Activated CD8-positive, alpha-beta memory T cell treated with anti-CD3 and anti-CD28 coated beads, Interleukin-2, amount 50 U/mL, for 24 hours (primary cell): Measurements from ENCODE around the gene PDIA4.
"Not testable (repeated sequence)": the region's sequence is repeated elsewhere in the genome, so short reads cannot be mapped to it uniquely, and the experiment has no call there.

Experiments used
- DNase-seq: peaks from one replicate; pipeline ENCODE4 v3.0.0-alpha.2; 2020; ENCODE audit errors: extremely low read depth

Gene PDIA4, protein sequence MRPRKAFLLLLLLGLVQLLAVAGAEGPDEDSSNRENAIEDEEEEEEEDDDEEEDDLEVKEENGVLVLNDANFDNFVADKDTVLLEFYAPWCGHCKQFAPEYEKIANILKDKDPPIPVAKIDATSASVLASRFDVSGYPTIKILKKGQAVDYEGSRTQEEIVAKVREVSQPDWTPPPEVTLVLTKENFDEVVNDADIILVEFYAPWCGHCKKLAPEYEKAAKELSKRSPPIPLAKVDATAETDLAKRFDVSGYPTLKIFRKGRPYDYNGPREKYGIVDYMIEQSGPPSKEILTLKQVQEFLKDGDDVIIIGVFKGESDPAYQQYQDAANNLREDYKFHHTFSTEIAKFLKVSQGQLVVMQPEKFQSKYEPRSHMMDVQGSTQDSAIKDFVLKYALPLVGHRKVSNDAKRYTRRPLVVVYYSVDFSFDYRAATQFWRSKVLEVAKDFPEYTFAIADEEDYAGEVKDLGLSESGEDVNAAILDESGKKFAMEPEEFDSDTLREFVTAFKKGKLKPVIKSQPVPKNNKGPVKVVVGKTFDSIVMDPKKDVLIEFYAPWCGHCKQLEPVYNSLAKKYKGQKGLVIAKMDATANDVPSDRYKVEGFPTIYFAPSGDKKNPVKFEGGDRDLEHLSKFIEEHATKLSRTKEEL

DNA sequence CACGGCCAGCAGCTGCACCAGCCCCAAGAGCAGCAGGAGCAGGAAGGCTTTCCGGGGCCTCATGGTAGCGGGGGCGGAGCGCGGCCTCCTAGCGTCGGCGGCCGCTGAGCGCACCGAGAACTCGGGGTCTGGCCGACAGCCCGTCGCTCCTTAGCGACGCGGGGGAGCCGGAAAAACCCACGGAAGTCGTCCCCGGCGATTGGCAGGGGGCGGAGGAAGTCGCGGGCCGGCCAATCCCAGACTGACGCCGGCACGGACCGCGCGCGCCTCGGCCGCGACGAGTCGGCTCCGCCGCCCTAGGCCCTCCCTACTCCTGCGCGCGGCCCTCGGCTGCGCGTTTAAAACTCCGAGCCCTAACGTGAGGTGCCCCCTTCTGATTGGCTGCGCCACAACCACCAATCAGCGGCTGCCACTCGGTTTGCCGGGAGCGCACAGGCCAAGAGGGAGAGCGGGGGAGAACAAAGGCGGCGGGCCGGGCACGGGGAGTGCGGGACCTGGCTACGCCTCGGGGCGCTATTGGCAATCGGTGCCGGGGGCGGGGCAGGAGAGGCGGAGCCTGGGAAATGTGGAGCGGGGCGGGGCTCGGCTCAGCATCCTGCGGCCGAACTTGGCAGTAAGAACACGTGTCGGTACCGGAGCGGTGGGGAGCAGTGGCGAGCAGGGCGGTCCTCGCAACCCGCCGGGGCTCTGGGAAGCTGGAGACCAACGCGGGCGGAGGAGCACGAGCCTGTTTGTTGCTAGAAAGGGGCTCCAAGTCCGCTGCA lies at the start of gene PDIA4:
Gene PDIA4, minus strand, starts transcription at position 160 of the 764 bp plus-strand sequence. Its CDS starts 97 bp downstream, at position 63.
- peak; percentile 99 for DNase-seq

DNA sequence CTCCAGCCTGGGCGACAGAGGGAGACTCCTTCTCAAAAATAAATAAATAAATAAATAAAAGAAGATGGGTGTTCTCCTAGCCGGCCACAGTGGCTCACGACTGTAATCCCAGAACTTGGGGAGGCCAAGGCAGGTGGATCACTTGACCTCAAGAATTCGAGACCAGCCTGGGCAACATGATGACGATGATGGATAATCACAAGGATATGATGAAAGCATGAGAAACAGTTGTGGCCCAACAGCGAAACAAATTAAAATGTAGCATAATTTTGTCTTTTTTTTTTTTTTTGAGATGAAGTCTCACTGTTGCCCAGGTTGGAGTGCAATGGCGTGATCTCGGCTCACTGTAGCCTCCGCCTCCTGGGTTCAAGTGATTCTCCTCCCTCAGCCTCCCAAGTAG lies 49.3 kb upstream of the PDIA4 start:
- no peak for DNase-seq

DNA sequence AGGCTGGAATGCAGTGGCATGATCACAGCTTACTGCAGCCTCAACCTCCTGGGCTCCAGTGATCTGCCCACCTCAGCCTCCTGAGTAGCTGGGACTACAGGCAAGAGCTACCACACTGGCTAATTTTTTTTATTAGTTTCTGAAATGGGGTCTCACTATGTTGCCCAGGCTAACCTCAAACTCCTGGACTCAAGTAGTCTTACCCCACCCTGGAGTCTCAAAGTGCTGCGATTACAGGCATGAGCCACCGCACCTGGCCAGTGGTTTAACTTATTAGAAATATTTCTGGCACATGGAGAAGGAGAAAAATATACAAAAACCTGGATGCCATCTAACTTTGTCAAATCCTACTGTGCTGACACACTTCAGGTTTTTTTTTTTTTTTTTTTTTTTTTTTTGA lies 47.0 kb upstream of the PDIA4 start:
- DNase-seq: no peak

DNA sequence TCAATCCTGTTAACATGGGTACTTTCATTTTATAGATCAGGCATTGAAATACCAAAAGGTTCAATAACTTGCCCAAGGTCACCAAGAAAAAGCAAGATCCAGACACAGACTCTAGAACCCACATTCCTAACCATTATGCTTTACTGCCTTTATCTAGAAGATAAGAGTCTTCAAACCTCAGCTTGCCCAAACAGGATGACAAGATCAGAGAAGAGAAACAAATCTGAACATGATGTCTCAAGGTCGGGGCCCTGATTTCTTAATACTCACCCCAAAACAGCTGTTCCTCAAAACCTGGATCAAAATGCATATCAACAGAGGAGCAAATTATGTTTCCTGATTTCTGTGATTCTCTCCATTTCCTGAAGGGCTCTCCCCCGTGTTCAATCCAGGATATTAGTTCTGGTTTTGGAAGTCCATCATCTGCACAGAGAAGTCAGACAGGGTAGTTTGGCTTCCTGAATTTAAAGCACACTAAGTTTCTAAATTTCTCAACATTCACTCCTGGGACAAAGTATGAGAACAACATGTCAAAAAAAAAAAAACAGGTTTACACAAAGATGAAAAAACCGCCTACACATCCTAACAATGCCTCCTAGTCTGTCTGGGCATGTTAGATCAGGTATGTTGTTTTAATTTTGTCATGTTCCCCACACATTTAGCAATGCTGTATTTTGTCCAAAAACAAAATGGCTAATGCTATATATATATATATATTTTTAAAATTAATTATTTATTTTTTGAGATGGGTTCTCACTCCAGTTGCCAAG lies 46.0 kb upstream of the PDIA4 start:
- no peak for DNase-seq

DNA sequence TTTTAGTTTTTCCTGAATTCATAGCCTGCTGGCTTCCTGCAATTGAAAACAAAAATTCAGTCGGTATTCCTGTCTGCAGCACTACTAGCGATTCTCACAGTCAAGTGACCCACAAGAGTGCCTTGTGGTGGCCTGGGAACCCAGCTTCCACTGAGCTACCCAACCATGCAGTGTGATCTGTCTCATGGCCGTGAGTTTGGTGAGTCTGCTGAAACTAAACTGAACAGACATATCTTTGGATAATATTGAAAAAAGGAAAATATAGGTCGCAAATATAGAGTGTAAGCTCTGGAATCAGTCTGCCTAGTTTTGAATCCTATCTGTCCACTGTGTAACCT lies 44.1 kb upstream of the PDIA4 start:
- DNase-seq: no peak

DNA sequence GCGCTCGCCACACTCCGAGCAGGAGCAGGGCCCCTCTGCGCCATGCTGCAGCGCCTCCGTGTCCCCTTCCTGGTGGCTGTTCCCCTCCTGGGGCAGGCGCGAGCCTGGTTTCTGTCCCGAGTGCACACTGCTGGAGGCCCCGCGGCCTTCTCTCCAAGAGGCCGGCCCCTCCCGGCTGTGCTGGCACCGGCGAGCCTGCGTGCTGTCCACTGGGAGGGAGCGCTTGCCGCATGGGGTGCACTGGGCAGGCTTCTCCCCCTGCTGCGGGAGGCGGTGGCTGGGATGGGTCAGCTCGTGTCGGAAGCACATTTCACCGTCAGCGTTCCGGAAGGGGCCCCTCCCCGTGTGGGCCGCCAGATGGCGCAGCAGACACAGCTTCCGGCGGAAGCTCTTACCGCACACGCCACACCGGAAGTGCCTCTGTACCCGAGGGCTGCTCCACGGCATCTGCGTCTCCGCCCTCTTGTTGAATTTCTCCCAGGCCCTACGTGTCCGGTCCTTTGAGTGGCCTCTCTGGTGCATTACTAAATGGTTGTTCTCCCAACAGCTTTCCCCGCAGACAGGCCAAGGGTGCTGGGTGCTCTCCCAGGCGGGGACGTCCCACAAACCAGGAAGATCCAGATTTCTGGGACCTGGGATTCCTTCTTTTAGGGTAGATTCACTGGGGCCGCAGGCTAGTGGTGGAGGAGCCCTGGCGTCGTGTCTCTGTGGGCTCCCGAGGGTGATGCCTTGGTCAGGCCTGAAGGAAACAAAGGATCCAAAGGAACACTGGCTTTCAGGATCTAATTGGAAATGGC lies 43.5 kb upstream of the PDIA4 start:
- no peak for DNase-seq

DNA sequence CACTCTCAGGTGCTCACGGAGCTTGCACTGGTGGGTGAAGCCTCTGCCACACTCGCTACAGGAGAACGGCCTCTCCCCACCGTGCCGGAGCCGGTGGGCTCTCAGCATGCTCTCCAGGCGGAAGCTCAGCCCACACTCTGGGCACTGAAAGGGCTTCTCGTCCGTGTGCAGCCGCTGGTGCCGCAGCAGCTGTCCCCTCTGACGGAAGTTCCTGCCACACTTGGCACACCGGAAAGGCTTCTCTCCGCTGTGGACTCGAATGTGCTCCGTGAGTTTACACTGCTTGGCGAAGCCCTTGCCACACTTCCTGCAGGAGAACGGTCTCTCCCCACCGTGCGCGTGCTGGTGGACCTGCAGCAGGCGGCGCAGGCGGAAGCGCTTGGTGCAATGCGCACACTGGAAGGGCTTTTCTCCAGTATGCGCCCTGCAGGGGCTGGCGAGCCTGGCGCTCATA lies 42.9 kb upstream of the PDIA4 start:
- DNase-seq: no peak

DNA sequence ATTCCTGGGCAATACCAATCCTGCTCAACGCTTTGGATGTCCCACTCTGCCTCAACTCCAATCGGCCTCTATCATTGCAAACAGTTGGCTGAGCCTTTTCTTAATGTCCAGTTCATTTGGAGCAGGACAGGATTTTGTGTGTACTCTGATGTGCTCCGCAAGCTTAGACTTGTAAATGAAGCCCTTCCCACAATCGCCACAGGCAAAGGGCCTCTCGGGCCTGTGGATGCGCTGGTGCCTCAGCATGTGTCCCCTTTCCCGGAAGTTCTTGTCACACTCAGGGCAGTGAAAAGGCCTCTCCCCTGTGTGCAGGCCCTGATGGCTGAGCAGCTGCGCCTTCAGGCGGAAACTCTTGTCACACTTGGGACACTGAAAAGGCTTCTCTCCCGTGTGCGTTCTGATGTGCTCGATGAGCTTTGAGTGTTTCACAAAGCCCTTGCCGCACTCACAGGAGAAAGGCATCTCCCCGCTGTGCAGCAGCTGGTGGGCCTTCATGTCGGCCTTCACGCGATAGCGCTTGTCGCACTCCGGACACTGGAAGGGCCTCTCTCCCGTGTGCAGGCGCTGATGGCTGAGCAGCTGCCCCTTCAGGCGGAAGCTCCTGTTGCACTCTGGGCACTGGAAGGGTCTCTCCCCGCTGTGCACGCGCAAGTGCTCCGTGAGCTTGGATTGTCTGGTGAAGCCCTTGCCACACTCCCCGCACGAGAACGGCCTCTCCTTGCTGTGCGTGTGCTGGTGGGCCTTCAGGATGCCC lies 42.2 kb upstream of the PDIA4 start:
- no peak for DNase-seq

DNA sequence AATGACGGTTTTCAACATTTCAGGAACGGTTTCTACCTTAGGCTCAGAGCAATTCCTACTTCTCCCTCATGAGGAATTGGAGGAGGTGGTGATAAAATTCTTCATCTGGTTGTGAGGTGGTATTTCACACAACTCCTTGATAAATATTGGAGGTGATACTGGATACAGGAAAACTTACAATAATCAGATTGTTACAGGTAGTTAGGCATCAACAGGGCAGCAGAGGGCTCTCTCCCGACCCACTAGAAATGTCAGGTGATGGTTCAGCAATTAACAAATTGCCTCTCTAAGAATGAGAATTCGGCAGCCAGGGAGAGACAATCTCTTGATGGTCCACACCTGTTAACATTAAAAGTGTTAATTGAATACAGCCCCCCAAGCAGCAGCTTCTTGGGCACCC lies 39.6 kb upstream of the PDIA4 start:
- DNase-seq: no peak

DNA sequence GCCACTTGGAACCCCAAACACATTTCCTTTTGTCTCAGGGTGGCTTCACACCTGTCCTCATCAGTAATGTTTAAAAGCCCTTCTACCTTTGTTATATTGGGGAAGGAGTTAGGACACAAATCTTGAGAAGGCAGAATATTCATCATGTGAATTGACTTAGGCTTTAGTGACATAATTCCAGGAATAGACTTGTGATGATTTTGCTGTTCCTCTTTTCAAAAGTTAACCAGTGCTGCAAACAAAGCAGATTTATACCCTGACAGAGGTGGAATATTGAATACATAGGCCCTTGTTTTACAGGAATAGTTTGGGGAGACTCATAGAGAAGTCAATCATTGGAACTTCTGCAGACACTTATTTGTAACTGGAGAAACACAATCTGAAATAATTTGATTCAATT lies 35.2 kb upstream of the PDIA4 start:
- DNase-seq: no peak

DNA sequence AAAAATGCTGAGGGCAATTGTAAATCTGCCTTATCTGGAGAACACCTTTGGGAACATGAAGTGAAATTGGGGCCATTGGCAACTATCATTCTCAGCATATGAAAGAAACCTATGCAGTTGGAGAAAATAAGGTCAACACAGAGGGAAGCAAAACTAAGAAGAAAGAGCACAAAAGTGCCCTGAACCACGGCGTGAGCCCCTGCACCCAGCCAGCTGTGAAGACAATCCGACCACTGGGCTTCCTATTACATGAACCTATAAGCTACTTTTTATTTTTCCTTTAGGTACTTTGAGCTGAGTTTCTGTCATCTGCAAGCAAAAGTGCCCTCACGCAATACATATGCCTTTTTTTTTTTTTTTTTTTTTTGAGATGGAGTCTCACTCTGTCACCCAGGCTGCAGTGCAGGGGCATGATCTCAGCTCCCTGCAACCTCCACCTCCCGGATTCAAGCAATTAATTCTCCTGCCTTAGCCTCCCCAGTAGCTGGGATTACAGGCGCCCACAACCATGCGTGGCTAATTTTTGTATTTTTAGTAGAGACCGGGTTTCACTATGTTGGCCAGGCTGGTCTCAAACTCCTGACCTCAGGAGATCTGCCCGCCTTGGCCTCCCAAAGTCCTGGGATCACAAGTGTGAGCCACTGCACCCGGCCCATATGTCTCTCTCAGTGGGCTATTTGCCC lies 34.1 kb upstream of the PDIA4 start:
- not testable (repeated sequence) for DNase-seq

DNA sequence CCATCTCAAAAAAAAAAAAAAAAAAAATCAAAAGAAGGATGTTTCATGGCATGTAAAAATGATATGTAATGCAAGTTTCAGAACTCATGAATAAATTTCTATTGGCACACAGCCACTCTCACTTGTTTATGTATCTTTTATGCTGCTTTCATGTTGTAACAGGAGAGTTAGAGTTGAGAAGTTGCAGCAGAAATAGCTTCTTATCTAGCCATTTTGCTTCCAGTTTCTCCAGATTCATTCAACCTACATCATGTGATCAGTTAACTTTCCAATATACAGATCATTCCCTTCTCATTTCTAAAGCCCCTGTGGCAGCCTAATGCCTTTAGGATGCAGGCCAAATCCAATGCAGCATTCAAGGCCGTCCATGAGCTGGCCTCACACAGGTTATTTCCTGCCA lies 31.9 kb upstream of the PDIA4 start:
- DNase-seq: no peak

DNA sequence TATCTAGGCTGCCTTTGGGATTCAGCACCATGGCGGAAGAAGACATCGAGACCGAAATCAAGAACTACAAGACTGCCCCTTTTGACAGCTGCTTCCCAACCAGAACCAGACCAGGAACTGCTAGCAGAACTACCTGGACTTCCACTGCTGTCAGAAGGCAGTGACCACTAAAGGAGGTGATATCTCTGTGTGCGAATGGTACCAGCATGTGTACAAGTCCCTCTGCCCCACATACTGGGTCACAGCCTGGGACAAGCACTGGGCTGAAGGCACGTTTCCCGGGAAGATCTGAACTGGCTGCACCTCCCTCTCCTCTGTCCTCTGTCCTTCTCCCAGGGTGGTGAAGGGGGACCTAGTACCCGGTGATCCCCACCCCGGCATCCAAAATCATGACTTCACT lies 25.6 kb upstream of the PDIA4 start:
- DNase-seq: no peak

DNA sequence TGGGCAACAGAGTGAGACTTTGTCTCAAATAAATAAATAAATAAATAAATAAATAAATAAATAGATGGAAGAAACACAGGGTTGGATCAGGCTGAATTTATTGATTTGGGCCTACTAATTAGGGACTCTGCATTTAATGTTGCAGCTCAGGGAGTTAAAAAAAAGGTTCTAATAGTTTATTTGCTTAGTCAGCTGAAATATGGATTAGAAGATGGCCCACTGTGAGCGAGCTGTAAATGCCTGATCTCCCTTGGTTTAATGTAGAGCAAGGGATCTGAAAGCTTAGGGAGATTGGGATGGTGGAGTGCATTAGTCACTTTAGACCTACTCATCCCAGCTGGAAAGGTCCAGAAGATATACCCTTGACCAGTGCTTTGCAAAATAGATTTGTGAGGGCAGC lies 25.1 kb upstream of the PDIA4 start:
- no peak for DNase-seq

DNA sequence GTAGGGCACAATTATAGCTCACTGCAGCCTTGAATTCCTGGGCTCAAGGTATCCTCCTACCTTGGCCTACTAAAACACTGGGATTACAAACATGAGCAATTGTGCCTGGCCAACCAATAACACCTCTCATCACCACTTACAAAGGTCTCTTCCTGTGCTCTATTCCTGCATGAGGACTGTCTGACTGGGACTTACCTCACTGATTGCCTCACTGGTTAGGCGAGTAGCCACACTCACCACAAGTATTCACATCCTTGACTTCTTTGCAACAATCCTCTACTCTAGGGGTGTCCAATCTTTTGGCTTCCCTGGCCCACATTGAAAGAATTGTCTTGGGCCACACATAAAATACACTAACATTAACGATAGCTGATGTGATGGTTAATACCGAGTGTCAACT lies 22.6 kb upstream of the PDIA4 start:
- DNase-seq: no peak

DNA sequence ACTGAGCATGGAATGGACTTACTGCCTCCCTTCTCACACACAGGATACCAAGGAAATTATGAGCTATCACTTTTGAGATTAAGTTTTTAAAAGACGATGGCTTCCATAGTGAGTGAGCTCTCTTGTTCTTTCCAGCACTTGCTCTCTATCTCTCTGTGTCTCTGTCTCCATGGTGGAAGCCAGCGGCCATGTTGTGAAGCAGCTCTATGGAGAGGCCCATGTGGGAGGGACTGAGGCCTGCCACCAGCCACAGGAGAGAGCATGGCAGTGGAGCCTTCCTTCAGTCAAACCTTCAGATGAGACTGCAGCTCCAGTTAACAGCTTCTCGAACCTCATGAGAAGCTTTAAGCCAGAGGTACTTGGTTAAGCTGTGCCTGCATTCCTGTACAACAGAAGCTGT lies 20.5 kb upstream of the PDIA4 start:
- DNase-seq: no peak

DNA sequence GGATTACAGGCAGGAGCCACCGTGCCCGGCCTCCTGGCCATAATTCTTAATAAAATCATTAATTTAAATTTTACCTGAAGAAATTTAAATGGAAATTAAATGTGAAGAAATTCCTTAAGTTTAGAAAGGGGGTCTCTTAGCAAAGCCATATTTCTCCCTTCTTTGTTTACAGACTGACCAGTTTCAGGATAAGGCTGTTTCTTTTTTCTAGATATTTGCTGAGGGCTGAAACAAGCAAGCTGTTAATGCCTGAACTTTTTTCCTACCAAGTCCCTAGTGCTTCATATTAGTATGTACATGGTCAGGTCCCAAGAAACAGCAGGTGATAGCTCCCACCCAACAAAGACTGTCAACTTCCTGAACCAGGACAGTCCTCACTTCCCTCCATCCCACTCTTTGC lies 18.1 kb upstream of the PDIA4 start:
- no peak for DNase-seq

DNA sequence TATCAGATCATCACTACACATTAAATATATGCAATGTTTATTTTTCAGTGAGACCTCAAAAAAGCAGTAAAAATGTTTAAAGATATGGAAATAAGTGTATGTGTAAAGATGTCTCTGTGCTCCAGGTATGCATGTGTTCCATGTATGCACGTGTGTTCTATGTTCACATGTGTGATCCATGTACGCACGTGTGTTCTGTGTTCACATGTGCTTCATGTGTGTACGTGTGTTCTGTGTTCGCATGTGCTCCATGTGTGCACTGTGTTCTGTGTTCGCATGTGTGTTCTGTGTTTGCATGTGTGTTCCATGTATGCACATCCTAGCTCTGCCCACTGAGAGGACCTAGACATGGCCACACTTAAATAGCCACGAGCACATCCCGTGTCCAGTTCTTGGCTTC lies 15.6 kb upstream of the PDIA4 start:
- DNase-seq: no peak

DNA sequence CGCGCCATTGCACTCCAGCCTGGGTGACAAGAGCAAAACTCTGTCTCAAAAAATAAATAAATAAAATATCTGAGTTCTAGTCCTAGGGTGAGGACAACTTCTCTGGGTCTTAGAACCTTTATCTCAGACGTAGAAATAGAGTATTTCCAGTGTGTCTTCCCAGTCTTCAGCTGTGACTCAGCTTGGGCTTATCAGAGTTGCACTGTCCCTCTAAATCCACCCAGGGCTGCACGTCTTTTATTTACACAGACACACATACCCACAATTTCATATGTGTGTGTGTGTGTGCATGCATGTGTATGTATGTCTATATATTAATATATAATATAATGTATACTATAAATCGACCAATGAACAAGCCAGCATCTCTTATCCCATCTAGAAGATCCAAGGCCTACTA lies 13.0 kb upstream of the PDIA4 start:
- no peak for DNase-seq

DNA sequence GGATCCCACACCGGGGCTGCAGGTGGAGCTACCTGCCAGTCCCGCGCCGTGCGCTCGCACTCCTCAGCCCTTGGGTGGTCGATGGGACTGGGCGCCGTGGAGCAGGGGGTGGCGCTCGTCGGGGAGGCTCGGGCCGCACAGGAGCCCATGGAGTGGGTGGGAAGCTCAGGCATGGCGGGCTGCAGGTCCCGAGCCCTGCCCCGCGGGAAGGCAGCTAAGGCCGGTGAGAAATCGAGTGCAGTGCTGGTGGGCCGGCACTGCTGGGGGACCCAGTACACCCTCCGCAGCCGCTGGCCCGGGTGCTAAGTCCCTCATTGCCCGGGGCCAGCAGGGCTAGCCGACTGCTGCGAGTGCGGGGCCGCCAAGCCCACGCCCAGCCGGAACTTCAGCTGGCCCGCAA lies 10.3 kb upstream of the PDIA4 start:
- DNase-seq: not testable (repeated sequence)
